SK-N-MC (cell line): ENCODE results near the gene RALGPS1.

Experiments used
- EZH2 ChIP-seq: fragments of 200-600 bp; sonication (generic); IDR thresholded peaks from one replicate; pipeline ENCODE4 v1.6.1; 2017; ENCODE audit warnings: antibody characterized with exemption
- FOXP2 ChIP-seq: optimal IDR thresholded peaks from 2 replicates; pipeline ENCODE3; 2011; ENCODE audit warnings: mild to moderate bottlenecking, moderate library complexity; ENCODE audit not compliant: insufficient read depth; ENCODE audit errors: extremely low read length, control extremely low read depth

GRCh38 chr9:127213859-127214258 is 299.3 kb downstream of the RALGPS1 start:
- TF ChIP-seq EZH2 (no peak), FOXP2 (no peak)
